GM19240 (cell line): ENCODE results near the gene EDARADD.

Experiments used
- DNase-seq: peaks from one replicate; pipeline ENCODE4 v3.0.0; 2011; ENCODE audit warnings: low spot score; ENCODE audit not compliant: insufficient read length

Gene EDARADD

GRCh38 chr1:236392182-236392581 is 1.9 kb upstream of the EDARADD start:
- no peak for DNase-seq

- no peak for DNase-seq
Measured at GRCh38 chr1:236394879-236395229, 768 bp downstream of the EDARADD start.

DNA sequence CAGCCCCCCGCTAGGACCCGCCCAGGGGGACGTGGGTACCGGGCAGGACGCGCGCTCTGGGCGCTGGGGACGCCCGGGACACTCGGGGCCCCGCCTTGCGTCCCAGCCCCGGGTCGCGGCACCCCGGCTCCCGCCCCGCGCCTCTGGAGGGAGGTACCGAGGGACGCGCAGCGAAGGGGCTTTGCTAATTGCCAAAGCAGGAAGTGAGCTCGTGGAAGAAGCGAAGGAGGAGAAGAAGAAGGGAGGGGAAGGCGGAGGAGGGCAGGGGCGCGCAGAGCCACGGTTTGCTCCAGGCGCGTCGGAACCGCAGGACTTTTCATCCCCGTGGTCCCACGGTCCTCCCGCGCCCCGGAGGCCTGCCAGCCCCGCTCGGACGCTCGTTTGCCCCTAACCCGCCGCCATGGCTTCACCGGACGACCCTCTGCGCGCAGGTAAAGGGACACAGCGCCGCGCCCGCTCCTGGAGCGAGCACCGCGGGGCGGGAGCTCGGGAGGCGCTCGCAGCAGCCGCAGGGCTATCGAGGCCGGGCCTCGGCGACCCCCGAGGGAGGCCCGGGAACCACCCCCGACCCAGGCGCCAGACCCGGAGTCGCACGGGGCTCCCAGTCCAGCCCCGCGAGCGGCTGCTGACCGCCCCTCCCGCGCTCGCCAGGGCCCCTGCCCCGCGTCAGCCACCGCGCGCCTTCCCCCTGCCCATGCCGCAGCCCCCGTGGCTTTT is 1.3 kb downstream of the EDARADD start:
- peak; percentile 24 for DNase-seq

GRCh38 chr1:236395947-236396664 is 2.0 kb downstream of the EDARADD start:
- DNase-seq: no peak

DNA sequence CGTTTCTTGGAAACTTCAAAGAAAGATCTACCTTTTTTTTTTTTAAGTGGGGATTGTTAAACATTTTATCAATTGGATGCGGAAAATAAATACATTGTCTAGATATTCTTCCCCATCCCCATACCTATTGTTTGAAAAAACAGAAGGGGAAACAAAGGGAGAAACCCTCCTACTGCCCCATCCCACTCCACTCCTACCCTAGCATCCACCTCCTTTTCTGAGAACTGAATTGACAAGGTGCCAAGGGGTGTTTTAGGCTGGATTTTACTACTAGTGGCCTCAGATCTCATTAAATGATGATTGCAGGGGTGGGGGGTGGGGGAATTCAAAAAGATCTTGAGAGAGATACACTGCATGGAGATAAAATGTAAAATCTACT is 2.6 kb downstream of the EDARADD start:
- DNase-seq: no peak

- no peak for DNase-seq
Measured at GRCh38 chr1:236397173-236397759, 3.2 kb downstream of the EDARADD start.

DNA sequence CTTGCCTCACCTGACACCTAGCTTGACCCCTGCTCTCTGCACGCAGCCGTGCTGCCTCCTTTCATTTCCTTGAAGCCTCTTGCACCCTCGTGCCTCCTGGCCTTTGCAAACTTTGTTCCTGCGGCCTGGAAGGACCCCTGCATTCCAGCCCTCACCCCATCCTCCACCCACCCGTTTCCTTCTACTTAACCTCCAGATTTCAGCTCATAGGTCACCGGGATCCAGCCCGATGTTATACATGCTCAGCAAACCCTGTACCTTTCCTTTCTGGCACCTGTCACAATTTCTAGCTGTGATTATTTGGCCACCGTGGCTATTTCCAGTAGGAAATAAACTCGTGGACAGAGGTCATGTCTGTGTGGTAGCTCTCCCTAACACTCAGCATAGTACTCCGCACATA is 4.5 kb downstream of the EDARADD start:
- DNase-seq: no peak

DNA sequence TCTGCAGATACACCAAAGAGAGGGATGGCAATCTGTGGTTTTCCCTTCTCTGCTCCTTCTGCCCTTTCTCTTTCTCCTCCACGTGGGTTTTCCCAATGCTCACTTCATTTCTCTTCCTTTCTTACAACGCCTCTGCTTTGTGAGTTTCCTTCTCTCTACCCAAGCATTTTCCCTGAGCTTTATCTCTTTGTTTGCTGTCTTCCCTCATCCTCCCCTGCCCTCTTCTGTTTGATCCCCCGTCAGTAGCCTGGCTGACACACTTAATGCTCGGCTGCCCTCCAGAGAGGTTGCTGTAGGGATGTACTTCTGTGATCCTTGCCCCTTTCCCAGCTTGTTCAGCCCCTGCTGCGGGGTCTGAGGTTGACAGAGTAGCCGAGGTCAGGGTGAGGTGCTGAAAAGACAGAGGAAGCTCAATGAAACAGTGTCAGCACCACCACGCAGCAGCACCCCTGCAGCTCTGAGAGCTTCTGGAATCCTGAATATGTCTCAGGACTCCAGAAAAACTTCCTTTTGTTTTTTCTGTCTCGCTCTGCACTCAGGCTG is 6.0 kb downstream of the EDARADD start:
- no peak for DNase-seq

- DNase-seq: no peak
Measured at GRCh38 chr1:236401698-236402097, 7.6 kb downstream of the EDARADD start.

DNA sequence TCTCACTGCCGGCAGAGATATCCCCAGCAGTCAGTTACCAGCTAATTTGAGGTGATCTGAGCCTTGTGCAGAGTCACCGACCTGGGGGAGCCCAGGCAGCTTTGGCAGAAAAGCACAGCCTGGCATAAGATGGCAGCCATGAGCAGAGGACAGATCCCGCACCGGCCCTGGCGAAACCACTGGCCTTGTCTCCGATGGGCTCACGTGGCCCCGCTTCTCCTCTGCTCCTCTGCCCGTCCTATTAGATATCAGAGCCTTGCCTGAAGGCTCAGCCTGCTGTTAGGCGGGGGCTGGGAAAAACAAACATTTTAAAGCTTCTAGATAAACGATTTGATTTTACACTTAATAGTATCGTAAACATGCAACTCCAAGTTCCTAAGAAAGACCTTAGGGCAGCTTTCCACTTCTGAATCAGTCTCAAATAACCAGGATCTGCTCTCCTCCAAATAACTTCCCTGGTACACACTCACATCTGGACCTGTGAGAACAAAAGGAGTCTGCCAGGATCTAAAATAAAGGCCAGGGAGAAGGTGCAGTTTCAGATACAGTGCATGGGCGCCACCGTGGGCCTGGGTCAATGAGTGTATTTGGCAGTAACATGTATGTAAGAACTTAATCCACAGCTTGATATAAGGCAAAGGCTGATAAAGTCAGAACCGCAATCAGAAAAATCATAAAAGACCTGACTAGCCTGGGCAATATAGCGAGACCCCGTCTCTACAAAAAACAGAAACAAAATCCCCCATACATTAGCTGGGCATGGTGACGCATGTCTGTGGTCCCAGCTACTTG is 10.0 kb downstream of the EDARADD start:
- DNase-seq: no peak

- DNase-seq: no peak
Measured at GRCh38 chr1:236407059-236407458, 13.0 kb downstream of the EDARADD start.

GRCh38 chr1:236413688-236414087 is 19.6 kb downstream of the EDARADD start:
- DNase-seq: no peak

DNA sequence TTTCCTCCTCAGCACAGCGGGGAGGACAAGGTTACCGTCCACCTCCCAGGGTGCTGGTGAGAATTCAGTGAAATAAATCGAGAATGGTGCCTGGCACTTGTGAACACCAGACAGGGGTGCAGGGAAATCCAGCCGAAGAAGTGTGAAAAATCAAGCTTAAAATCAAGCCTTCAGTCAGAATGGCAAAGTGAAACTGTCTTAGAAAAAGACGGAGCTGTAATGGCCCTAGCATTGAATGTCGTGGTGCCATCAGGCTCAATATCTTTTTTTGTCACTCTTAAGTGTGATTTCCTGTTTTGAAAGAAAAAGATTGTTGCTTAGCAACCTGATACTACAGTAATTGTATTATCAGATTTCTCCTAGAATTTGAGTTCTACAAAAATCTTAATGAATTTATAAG is 22.1 kb downstream of the EDARADD start:
- no peak for DNase-seq

GRCh38 chr1:236417336-236417735 is 23.2 kb downstream of the EDARADD start:
- DNase-seq: no peak

- no peak for DNase-seq
Measured at GRCh38 chr1:236419502-236419901, 25.4 kb downstream of the EDARADD start.

GRCh38 chr1:236421022-236421421 is 26.9 kb downstream of the EDARADD start:
- DNase-seq: no peak

DNA sequence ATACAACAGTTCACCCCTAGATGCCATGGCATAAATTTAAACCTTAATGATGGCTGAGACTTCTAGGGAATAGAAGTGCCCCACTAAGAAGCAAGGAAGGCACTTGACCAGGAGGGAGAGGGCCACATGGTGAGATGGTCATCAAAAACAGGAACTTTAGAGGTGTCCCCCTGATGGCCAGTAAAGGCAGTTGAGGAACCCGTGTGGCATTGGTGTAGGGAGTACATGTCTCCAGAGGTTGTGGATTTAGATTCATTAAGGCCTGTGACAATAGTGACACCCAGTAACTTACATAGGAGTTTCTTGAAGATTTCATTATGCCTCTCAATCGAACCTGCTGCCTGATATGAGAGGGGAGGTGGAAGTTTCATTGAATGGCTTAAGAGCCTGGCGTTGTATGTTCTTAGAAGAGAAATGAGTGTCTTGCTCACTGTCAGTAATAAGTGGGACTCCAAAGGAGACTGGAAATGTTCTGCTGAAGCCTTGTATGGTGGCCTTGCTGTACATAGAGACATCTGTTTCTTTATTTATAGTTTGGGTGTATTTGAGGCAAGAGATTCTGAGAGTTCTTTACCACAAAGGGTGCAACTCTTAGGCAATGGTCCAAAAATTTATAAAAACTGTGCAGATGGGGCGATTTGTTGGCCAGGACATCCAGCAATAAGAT is 27.9 kb downstream of the EDARADD start:
- no peak for DNase-seq

GRCh38 chr1:236422517-236422876 is 28.4 kb downstream of the EDARADD start:
- DNase-seq: no peak

DNA sequence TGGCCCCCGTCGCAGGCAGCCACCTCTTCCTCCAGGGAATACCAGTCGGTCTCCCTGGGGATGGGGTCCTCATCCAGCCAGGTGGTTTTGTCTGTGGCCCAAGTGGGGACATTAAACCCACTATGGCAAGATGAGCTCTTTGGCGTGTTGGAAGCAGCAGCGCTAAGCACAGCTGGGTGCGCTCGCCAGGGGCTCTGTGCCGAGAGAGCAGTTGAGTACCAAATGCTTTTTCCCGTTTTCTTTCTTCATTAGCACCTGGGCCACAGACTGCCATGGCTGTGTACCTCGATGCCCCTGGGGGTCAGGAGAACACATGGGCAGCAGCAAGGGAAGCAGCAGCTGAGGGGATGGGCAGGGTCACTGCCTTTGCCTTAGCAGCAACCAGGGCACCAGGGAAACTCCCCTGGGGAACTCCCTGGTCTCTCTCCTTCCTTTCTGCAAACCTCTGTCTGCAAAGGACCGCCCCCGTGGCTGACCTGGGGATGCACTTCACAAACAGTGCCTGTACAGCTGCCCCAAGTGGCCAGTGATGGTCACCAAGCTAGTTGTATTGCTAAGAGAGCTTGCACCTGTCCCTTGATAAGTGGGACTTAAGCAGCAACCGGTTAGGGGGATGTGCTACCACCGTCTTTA is 31.1 kb downstream of the EDARADD start:
- DNase-seq: peak; percentile 76

DNA sequence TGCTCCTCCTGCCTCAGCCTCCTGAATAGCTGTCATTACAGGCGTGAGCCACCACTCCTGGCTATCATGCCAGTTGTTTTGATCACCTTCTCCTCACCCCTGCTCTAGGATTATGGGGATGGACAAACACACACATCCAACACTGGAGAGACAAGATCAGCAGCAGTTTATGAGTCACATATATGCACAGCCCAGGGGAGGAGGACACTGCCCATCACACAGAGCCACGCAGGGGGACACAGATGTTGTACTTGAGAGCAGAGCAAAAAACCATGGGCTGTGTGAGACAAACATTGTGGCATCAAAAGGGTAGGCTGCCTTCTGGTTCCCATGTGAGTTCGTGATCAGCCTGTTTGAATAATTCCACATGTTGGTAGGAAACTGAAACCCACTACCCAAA is 32.1 kb downstream of the EDARADD start:
- DNase-seq: no peak
